Duodenal mucosa (tissue), 2 donors: ENCODE measurements around the gene ADGRF3.
"Not testable (repeated sequence)": the region's sequence is repeated elsewhere in the genome, so short reads cannot be mapped to it uniquely, and the experiment has no call there.

Experiments used
- H3K27ac ChIP-seq: one replicate; pipeline ENCODE4 v1.7.0; 2013; ENCODE audit warnings: low read depth, low read length
- H3K27me3 ChIP-seq, 2 donors: one replicate each; pipeline ENCODE4 v1.7.0; 2013; ENCODE audit warnings: low read length in 2 of 2, control low read depth in 1 of 2; ENCODE audit not compliant: insufficient read depth in 2 of 2, control insufficient read depth in 1 of 2
- H3K36me3 ChIP-seq, 2 donors: one replicate each; pipeline ENCODE4 v1.7.0; 2013; ENCODE audit warnings: low read length in 2 of 2, control low read depth in 1 of 2; ENCODE audit not compliant: insufficient read depth in 2 of 2, control insufficient read depth in 1 of 2
- H3K4me1 ChIP-seq, 2 donors: one replicate each; pipeline ENCODE4 v1.7.0; 2013; ENCODE audit warnings: low read length in 2 of 2, control low read depth in 1 of 2; ENCODE audit not compliant: insufficient read depth in 2 of 2, control insufficient read depth in 1 of 2
- H3K4me3 ChIP-seq, 2 donors: one replicate each; pipeline ENCODE4 v1.7.0; 2013; ENCODE audit warnings: low read length in 2 of 2, low read depth in 1 of 2
- H3K9ac ChIP-seq, 2 donors: one replicate each; pipeline ENCODE4 v1.7.0; 2013; ENCODE audit warnings: low read length in 2 of 2, low read depth in 1 of 2
- H3K9me3 ChIP-seq, 2 donors: one replicate each; pipeline ENCODE4 v1.7.0; 2013; ENCODE audit warnings: low read length in 2 of 2, control low read depth in 1 of 2; ENCODE audit not compliant: control insufficient read depth in 1 of 2

Gene ADGRF3

GRCh38 chr2:26324903-26325302, 21.7 kb downstream of the ADGRF3 start:
- H3K4me1 ChIP-seq: no peaks in the 10 kb centered on the region
- H3K36me3 ChIP-seq: no peaks in the 10 kb centered on the region
- H3K27ac ChIP-seq: no peak overlapping the region
- no peaks in the 10 kb centered on the region for H3K9me3 ChIP-seq
- H3K9ac ChIP-seq: no peak overlapping the region
- no peak overlapping the region for H3K4me3 ChIP-seq
- no peaks in the 10 kb centered on the region for H3K27me3 ChIP-seq

GRCh38 chr2:26324479-26324878, 22.1 kb downstream of the ADGRF3 start:
- not testable (repeated sequence) for H3K9me3 ChIP-seq, H3K27me3 ChIP-seq, H3K27ac ChIP-seq, H3K4me1 ChIP-seq, H3K36me3 ChIP-seq, H3K9ac ChIP-seq, H3K4me3 ChIP-seq

GRCh38 chr2:26318950-26319349, 27.6 kb downstream of the ADGRF3 start:
- no peak overlapping the region for H3K9ac ChIP-seq
- H3K4me1 ChIP-seq: no peaks in the 10 kb centered on the region
- no peaks in the 10 kb centered on the region for H3K27me3 ChIP-seq
- no peaks in the 10 kb centered on the region for H3K36me3 ChIP-seq
- no peak overlapping the region for H3K4me3 ChIP-seq
- no peaks in the 10 kb centered on the region for H3K9me3 ChIP-seq
- no peak overlapping the region for H3K27ac ChIP-seq

- H3K27me3 ChIP-seq: no peaks in the 10 kb centered on the region
- H3K36me3 ChIP-seq: no peaks in the 10 kb centered on the region
- no peaks in the 10 kb centered on the region for H3K9me3 ChIP-seq
- H3K4me3 ChIP-seq: no peak overlapping the region
- no peaks in the 10 kb centered on the region for H3K4me1 ChIP-seq
- no peak overlapping the region for H3K27ac ChIP-seq
- H3K9ac ChIP-seq: no peak overlapping the region
These were observed 29.0 kb downstream of the ADGRF3 start for GRCh38 chr2:26317377-26318105.

GRCh38 chr2:26316845-26317244, 29.7 kb downstream of the ADGRF3 start:
- no peaks in the 10 kb centered on the region for H3K27me3 ChIP-seq

GRCh38 chr2:26316041-26316440, 30.5 kb downstream of the ADGRF3 start:
- Histone ChIP-seq H3K27ac (no peak overlapping the region), H3K9me3 (no peaks in the 10 kb centered on the region), H3K4me1 (no peaks in the 10 kb centered on the region), H3K36me3 (no peaks in the 10 kb centered on the region), H3K9ac (no peak overlapping the region), H3K4me3 (no peak overlapping the region), H3K27me3 (no peaks in the 10 kb centered on the region)

More at GRCh38 chr2:26316845-26317244, 29.7 kb downstream of the ADGRF3 start:
- Histone ChIP-seq H3K9me3 (no peaks in the 10 kb centered on the region), H3K4me1 (no peaks in the 10 kb centered on the region), H3K9ac (no peak overlapping the region), H3K27ac (no peak overlapping the region), H3K36me3 (no peaks in the 10 kb centered on the region), H3K4me3 (no peak overlapping the region)

- Histone ChIP-seq H3K9me3 (no peaks in the 10 kb centered on the region), H3K27me3 (no peaks in the 10 kb centered on the region), H3K27ac (no peak overlapping the region), H3K4me3 (no peak overlapping the region), H3K36me3 (no peaks in the 10 kb centered on the region), H3K4me1 (no peaks in the 10 kb centered on the region), H3K9ac (no peak overlapping the region)
These were observed 32.3 kb downstream of the ADGRF3 start for GRCh38 chr2:26314243-26314642.

GRCh38 chr2:26313446-26313845, 33.1 kb downstream of the ADGRF3 start:
- Histone ChIP-seq H3K27me3 (no peaks in the 10 kb centered on the region), H3K9ac (no peak overlapping the region), H3K9me3 (no peaks in the 10 kb centered on the region), H3K4me3 (no peak overlapping the region), H3K36me3 (no peaks in the 10 kb centered on the region), H3K4me1 (no peaks in the 10 kb centered on the region), H3K27ac (no peak overlapping the region)

- no peak overlapping the region for H3K9ac ChIP-seq
- no peaks in the 10 kb centered on the region for H3K36me3 ChIP-seq
- H3K27me3 ChIP-seq: no peaks in the 10 kb centered on the region
- H3K9me3 ChIP-seq: no peaks in the 10 kb centered on the region
- no peaks in the 10 kb centered on the region for H3K4me1 ChIP-seq
- no peak overlapping the region for H3K27ac ChIP-seq
- H3K4me3 ChIP-seq: no peak overlapping the region
These were observed 34.1 kb downstream of the ADGRF3 start for GRCh38 chr2:26312471-26312870.

- Histone ChIP-seq H3K9me3 (no peaks in the 10 kb centered on the region), H3K27ac (no peak overlapping the region), H3K9ac (no peak overlapping the region), H3K36me3 (no peaks in the 10 kb centered on the region), H3K4me3 (no peak overlapping the region), H3K4me1 (no peaks in the 10 kb centered on the region), H3K27me3 (no peaks in the 10 kb centered on the region)
These were observed 36.7 kb downstream of the ADGRF3 start for GRCh38 chr2:26309921-26310320.
